Fibroblast of lung (primary cell): Measurements from ENCODE around the gene SERBP1.

Experiments used
- CTCF ChIP-seq, 2 donors: IDR thresholded peaks in 1 of 2; conservative IDR thresholded peaks in 1 of 2; 1 replicate in 1 of 2; 2 replicates in 1 of 2; pipeline ENCODE4 v1.5.1; 2011 to 2012; ENCODE audit warnings: low read length in 2 of 2, control low read depth in 1 of 2, inconsistent platforms in 1 of 2, low read depth in 1 of 2, mild to moderate bottlenecking in 1 of 2
- EZH2 ChIP-seq: IDR thresholded peaks from 2 replicates; pipeline ENCODE4 v1.5.1; 2012; ENCODE audit warnings: low read length, control low read depth, mild to moderate bottlenecking; ENCODE audit errors: missing control alignments

DNA sequence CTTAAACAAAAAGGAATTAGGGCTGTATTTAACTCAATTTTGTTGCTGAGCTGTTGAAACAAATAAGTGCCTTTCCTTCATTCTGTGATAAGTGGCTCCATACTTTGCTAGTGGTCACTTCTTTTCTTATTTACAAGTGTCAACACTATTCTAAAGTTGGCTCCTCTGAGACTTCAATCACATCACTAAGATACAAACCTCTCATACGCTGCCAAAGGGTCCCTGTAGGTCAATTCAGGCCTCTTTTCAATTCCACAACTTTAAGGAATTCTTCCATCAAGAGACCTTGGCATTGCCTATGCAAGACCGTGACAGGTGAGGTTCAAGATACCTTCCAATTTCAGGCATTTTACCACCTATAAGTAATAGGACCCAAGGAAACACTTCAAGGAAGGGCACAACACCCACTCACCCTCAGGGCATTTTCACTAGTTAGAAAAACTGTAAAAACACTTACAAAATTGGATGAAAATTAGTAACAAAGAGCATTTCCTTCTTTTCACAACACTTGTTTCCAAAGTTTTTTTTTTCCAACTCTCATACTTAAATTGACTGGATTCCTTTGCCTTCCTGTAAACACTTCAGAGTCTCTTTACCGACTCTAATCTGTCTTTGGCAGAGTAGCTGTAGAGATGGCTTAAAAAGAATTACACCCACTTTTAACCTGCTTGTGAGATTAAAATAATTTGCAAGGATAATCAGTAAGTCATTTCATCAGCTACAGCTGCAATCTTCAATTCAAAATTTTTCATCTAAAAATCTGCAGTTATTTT, 24.5 kb downstream of the SERBP1 start:
- TF ChIP-seq CTCF (conservative IDR thresholded peaks at IDR 0.05 in 1 of 2, IDR thresholded peaks at IDR 0.05 in 1 of 2; ENCODE audit: low read depth in 1 of 2, low read length in 2 of 2) (no peak), EZH2 (no peak)
